GM10248 (cell line): ENCODE data around the gene ACADSB.

ENCODE experiments used
- CTCF ChIA-PET: fragments of 300-600 bp; sonication (Branson Sonifier 250); formaldehyde crosslinking; extraction: SDS; loops from one replicate; lab custom pipeline; 2021; ENCODE audit warnings: antibody characterized with exemption; lab: Yijun Ruan, JAX
- POLR2A ChIA-PET: fragments of 350-650 bp; sonication (Branson Sonifier 250); formaldehyde crosslinking; extraction: SDS; loops from one replicate; lab custom pipeline; 2020; ENCODE audit warnings: antibody characterized with exemption; lab: Yijun Ruan, JAX
- DNase-seq: peaks from one replicate; pipeline ENCODE4 v3.0.0; 2012; ENCODE audit errors: extremely low spot score
- TF ChIP-seq, protein P1 (sequence below): IDR thresholded peaks from 2 replicates; pipeline ENCODE4 v1.5.1; 2012; ENCODE audit warnings: mild to moderate bottlenecking, low read depth; ENCODE audit errors: extremely low read depth, missing control alignments, control extremely low read depth

ACADSB gene

DNA sequence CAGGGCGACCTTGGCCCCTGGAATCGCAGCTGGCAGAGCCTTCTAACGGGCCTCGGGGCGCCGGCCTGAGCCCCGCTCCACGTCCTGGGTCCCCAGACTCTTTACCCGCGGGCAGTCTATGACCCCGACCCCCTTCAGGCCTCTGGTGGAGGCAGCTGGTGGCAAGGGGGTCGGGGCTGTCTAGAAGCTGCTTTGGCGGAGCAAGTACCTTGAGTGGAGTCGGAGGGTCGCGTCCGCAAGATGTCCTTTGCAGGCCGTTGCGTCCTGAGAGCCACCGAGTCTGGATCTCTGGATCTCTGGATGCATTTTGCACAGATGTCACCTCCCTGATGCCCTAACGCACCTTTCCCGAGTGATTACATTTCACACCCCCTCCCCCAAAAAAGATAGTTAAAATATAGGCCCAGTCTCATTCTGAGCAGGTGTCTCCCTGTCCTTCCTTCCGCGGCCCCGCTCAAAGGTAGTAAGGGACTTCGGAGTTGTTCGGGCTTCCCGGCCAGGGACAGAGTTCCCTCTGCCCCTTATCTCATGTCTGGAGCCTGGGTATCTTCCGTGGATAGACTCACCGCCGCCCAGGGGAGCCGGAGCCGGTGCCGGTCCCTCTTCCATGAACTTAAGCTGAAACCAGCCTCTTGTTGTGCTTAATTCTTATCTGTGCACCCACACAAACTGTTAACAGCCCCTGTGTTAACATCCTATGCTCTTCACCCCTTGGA is 457 bp downstream of the ACADSB start:
- peak; percentile 31 for DNase-seq
- TF ChIP-seq, protein P1, sequence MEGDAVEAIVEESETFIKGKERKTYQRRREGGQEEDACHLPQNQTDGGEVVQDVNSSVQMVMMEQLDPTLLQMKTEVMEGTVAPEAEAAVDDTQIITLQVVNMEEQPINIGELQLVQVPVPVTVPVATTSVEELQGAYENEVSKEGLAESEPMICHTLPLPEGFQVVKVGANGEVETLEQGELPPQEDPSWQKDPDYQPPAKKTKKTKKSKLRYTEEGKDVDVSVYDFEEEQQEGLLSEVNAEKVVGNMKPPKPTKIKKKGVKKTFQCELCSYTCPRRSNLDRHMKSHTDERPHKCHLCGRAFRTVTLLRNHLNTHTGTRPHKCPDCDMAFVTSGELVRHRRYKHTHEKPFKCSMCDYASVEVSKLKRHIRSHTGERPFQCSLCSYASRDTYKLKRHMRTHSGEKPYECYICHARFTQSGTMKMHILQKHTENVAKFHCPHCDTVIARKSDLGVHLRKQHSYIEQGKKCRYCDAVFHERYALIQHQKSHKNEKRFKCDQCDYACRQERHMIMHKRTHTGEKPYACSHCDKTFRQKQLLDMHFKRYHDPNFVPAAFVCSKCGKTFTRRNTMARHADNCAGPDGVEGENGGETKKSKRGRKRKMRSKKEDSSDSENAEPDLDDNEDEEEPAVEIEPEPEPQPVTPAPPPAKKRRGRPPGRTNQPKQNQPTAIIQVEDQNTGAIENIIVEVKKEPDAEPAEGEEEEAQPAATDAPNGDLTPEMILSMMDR: no peak
- ChIA-PET POLR2A (interaction anchor here (1.6 kb wide), 1 partner anchor 29 kb away, joined by 8 read pairs; the partner anchor contains the start of gene PSTK), CTCF (interaction anchor here (0.8 to 10.4 kb wide), 4 partner anchors 12 to 551 kb away, joined by 3 to 84 read pairs (median 8); partner anchors contain the start of gene PSTK)

DNA sequence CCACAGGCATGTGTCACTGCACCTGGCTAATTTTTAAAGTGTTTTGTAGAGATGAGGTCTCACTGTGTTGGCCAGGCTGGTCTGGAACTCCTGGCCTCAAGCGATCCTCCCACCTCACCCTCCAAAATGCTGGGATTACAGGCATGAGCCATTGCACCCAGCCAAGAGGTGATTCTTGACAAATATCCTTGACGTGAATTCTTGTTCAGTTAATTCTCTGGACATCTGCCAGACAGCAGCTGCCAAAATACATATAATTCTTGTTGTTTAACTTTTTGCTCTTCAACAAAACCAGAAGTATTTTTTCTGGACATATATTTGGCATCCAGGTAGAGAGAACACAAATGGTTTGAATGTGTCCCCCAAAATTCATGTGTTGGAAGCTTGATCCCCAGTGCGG is 3.2 kb downstream of the ACADSB start:
- TF ChIP-seq, protein P1: no peak
- DNase-seq: no peak
- POLR2A ChIA-PET: no interaction called here
- CTCF ChIA-PET: interaction anchor here (1.3 to 2.5 kb wide), 3 partner anchors 11 to 547 kb away, joined by 3 to 16 read pairs (median 3); no protein-coding TSS in a partner anchor

DNA sequence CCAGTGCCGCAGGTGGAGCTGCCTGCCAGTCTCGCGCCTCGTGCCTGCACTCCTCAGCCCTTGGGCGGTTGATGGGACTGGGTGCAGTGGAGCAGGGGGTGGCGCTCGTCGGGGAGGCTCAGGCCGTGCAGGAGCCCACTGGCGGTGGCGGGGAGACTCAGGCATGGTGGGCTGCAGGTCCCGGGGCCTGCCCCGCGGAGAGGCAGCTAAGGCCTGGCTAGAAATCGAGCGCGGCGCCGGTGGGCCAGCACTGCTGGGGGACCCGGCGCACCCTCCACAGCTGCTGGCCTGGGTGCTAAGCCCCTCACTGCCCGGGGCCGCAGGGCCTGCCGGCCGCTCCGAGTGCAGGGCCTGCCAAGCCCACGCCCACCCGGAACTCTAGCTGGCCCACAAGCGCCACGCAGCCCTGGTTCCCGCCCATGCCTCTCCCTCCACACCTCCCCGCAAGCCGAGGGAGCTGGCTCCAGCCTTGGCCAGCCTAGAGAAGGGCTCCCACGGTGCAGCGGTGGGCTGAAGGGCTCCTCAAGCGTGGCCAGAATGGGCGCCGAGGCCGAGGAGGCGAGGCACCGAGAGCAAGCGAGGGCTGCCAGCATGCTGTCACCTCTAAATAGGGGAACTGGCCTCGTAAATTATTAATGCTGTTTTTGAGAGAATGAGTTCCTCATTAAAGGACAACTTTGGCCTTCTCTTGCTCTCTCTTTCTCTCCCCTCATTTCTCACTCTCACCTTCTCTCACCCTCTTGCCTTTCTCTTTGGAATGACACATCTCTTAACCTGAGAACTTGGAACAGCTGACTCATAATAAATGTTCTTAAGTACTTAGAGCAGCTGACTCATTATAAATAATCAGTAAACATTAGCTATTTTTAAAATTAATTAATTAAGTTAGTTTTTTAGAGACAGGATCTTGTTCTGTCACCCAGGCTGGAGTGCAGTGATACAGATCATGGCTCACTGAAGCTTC is 4.9 kb downstream of the ACADSB start:
- DNase-seq: no peak
- POLR2A ChIA-PET: no interaction called here
- TF ChIP-seq, protein P1: no peak
- CTCF ChIA-PET: interaction anchor here (1.3 to 2.5 kb wide), 6 partner anchors 9 to 545 kb away, joined by 3 to 16 read pairs (median 5); partner anchors contain the start of gene PSTK

DNA sequence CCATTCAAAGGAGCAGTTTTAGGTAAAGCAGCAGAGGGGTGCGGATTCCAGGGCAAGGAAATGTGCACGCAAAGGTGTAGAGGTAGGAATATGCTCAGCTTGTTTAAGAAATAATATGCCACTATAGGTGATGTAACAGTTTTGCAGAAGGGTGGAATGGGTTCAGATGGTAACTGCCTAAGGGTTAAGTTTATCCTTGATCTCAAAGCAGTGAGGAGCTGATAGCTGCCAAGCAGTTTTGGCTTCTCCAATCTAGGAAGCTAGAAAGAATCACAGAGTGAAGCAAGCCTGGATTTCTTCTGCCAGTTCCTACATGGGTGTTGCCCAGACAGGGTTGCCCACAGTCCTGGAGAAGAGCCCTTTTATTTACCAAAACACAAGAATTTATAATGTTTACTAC is 6.0 kb downstream of the ACADSB start:
- no peak for DNase-seq
- TF ChIP-seq, protein P1: no peak
- ChIA-PET CTCF (interaction anchor here (1.5 to 2.5 kb wide), 2 partner anchors 28 to 34 kb away, joined by 6 to 9 read pairs; partner anchors contain the start of gene PSTK), POLR2A (no interaction called here)

DNA sequence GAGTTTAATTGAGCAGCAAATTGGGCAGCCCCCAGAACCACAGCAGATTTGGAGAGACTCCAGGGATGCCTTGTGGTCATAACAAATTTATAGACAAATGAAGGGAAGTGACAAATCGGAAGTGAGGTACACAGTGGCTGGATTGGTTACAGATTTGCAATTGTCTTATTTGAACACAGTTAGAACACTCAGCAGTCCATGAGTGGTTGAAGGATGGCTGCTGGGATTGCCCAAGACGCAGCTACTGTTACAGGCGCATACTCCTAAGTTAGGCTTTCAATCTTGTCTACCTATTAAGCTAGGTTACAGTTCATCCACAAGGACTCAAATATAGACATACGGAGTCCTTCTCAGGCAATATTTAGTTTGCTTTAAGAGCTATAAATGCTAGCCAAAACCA is 7.4 kb downstream of the ACADSB start:
- ChIA-PET POLR2A (no interaction called here), CTCF (interaction anchor here (0.7 to 2.5 kb wide), 3 partner anchors 17 to 27 kb away, joined by 3 to 9 read pairs (median 4); no protein-coding TSS in a partner anchor)
- DNase-seq: no peak
- TF ChIP-seq, protein P1: no peak
